ENCODE data around the gene SIGLEC7.
"Not testable (repeated sequence)": the region's sequence is repeated elsewhere in the genome, so short reads cannot be mapped to it uniquely, and the experiment has no call there.

SIGLEC7 gene

GRCh38 chr19:51139299-51140014 lies 2.6 kb upstream of the SIGLEC7 start:
- ATAC-seq: no peak

DNA sequence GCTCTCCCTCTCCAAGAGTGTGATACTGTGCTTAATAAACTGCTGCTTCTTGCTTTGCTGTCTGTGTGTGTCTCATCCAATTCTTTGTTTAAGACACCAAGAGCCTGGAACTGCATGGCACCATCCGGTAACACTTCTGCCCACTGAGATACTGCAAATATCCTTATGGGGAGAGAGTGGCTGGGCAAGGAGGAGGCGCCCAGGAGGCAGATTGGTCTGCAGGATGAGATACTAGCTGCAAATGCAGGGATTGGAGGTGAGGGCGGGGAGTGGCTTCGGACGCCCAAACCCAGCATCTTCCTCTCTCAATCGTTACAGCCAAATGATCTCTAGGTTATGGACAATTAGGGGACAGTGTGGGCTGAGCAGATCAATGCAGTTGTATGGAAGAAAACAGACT lies 1.7 kb upstream of the SIGLEC7 start:
- no peak for ATAC-seq

DNA sequence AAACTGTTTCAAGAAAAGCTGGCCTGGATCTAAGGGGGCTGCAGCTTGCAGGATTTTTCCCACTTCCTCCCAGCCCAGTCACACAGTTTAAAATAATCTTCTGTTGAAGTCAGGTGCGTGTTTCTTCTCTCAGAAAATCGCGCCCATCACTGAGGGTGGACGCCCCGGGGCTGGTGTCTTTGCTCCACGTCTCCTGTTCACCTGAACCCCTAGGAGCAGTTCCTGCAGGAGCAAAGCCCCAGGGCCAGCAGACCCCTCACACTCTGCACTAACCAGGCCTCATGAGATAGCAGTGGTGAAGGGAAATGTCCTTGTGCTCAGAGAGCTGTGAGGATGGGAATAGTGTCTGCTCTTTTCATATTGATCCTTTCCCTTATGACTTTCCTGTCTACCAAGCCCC lies 920 bp upstream of the SIGLEC7 start:
- ATAC-seq: no peak

DNA sequence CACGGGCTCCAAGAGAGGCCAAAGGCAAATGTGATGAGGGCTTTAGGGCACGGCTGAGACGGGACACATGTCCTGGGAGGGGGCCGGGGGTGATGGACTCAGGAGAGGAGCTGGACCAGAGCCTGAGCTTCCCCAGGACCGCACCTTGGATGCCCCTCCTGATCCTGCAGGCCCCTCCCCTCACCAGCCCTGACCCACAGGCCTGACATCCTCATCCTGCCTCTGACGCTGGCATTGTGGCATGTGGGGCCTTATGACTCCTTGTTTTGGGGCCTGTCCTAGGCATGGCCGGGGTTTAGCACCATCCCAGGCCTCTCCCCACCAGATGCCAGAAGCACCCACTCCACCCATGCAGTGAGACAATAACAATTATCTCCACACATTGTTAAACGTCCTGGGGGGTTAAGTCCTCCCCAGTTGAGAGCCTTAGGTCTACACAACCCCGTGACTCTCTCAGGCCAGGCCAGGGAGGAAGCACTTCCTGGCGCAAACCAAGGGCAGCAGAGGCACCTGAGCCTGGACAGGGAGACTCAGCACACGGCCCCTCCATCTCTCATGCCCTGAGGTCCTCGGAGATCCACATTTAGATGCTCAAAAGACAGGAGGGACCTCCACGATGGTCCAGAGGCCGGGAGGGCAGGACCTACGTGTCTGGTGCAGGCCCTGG lies 841 bp downstream of the SIGLEC7 start:
- ATAC-seq: not testable (repeated sequence)

DNA sequence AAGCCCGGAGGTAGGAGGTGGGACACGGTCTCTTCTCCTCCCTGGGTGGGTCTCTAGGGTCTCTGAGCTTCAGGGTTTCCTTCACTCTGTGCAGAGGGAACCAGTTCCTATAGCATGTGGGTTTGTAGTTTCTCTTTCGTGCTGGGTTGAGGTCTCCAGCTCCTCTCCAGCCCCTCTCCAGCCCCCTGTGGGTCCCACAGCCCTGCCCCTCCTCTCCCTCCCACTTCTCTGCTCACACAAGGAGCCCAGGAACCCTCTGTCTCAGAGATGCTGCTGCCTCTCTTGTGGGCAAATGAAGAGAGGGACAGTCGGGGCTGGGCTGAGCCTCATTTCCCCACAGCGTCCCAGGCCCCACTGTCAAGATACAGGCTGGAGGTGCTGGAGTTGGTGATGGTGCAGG lies 1.4 kb downstream of the SIGLEC7 start:
- no peak for ATAC-seq

DNA sequence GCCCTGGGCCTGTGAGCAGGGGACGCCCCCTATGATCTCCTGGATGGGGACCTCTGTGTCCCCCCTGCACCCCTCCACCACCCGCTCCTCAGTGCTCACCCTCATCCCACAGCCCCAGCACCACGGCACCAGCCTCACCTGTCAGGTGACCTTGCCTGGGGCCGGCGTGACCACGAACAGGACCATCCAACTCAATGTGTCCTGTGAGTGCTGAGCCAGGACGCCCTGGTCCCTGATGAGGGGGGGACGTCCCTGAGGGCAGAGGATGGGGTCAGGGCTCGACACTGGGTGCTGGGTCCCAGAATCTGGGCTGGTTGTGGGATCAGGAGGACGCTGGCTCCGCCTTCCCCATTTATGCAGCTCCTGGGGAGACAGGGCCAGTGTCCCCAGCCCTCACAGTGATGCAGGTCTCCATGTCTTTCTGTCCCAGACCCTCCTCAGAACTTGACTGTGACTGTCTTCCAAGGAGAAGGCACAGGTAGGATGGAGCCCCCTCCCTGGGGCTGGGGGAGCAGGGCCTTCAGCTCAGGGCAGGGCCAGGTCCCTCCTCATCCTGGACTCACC lies 2.5 kb downstream of the SIGLEC7 start:
- no peak for ATAC-seq

DNA sequence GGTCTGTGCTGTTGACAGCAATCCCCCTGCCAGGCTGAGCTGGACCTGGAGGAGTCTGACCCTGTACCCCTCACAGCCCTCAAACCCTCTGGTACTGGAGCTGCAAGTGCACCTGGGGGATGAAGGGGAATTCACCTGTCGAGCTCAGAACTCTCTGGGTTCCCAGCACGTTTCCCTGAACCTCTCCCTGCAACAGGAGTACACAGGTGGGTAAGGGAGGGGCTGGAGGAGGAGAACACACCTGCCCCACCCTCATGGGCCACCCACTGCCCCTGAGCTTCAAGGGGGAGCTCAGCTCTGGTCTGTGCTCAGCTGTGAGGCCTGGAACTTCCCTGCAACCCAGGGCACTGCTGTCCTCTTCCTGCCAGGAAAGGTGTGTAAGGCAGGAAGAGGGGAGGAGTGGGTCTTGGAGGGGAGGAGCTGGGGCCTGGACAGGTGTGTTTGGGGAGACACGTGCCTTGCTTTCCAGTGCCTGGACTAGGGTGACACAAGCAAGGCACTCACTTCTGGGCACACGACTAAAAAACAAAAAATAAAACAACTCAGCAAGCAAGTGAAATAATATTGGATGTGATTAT lies 3.9 kb downstream of the SIGLEC7 start:
- no peak for ATAC-seq

DNA sequence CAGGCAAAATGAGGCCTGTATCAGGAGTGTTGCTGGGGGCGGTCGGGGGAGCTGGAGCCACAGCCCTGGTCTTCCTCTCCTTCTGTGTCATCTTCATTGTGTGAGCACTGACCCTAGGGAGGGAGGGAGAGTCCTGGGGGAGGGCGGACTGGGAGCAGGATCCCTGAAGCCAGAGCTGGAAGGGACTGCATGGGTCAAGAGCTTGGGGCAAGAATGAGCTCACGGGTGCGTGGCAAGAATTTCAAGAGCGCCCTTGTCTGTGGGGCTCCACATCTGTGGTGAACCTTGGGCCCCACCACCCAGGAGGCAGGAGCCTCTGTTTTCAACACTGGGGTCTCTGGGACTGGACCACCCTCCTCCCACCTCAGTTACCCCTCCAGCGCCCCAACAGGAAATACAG lies 4.7 kb downstream of the SIGLEC7 start:
- no peak for ATAC-seq

DNA sequence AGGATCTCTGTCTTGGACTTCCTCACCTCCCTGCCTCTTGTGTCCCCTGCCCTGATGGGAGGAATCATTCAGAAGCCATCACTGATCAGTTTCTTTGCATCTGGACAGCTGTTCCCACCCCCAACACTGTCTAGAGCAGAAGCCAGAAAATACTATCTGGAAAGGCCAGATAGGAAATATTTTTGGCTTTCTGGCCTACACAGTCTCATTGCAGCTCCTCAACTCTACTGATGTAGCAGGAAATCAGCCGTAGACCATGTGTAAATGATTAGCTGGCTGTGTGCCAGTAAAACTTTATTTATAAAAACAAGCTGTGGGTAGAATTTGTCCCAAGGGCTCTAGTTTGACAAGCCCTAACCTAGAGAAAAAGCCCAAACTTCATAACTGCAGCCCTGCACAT lies 5.6 kb downstream of the SIGLEC7 start:
- no peak for ATAC-seq

DNA sequence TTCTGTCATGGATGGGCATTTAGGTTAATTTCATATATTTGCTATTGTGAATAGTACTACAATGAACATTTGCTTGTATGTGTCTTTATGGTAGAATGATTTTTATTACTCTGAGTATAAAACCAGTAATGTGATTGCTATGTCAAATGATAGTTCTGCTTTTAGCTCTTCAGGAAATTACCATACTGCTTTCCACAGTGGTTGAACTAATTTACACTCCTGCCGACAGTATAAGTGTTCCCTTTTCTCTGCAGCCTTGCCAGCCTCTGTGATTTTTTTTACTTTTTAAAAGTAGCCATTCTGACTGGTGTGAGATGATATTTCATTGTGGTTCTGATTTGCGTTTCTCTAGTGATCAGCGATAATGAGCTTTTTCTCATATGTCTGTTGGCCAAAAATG lies 6.5 kb downstream of the SIGLEC7 start:
- ATAC-seq: no peak

- ATAC-seq: no peak
These were observed 8.5 kb downstream of the SIGLEC7 start for GRCh38 chr19:51150627-51151026.

GRCh38 chr19:51156710-51157109 lies 14.6 kb downstream of the SIGLEC7 start:
- no peak for ATAC-seq

GRCh38 chr19:51157265-51157664 lies 15.2 kb downstream of the SIGLEC7 start:
- no peak for ATAC-seq

DNA sequence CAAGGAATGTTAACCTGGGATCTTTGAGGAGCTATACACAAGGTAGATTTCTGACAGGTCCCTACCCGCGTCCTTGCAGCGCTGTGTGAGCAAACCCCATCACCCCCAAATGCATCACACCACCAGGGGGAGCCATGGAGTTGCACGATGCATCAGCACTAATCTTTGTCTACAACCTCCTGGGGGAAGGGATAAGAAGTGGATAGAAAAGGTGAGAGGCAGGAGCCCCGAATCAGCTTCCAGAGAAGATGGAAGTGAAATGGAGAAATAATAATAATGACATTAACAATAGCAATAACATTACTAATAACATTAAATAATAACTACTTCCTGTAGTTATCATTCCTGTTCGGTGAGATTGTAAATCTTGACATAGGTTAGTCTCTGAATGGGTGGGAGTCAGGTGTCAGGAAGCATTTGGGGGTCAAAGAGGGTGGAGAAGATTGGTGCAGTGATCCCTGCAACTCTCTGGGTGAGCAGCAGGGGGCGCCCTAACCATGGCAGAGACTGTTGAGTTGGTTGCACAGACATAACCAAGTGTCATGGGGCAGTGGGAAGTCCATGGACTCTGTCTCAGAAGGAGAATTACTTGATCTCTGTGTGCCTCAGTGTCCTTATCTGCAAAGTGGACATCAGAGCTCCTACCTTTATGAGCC lies 16.5 kb downstream of the SIGLEC7 start:
- ATAC-seq: peak; percentile 64 to 74

- ATAC-seq: no peak
These were observed 17.6 kb downstream of the SIGLEC7 start for GRCh38 chr19:51159656-51160055.

GRCh38 chr19:51161266-51161665 lies 19.2 kb downstream of the SIGLEC7 start:
- ATAC-seq: peak; percentile 52 to 77

GRCh38 chr19:51161867-51162496 lies 19.9 kb downstream of the SIGLEC7 start:
- ATAC-seq: no peak

GRCh38 chr19:51163257-51163656 lies 21.2 kb downstream of the SIGLEC7 start:
- ATAC-seq: no peak

DNA sequence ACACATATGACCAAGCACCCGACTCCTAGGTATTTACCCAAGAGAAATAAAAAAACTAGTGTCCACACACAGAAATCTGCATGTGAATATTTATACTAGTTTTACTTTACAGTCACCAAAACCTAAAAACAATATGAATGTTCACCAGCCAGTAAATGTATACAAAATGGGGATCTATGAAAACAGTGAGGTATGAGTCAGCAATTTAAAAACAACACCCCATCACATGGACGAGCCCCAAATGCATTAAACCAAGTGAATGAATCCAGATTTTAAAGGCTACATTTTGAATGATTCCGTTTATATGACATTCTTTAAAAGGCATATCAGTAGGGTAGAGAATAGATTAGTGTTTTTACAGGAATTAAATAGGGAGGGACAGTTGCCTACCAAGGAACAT lies 22.1 kb downstream of the SIGLEC7 start:
- no peak for ATAC-seq

DNA sequence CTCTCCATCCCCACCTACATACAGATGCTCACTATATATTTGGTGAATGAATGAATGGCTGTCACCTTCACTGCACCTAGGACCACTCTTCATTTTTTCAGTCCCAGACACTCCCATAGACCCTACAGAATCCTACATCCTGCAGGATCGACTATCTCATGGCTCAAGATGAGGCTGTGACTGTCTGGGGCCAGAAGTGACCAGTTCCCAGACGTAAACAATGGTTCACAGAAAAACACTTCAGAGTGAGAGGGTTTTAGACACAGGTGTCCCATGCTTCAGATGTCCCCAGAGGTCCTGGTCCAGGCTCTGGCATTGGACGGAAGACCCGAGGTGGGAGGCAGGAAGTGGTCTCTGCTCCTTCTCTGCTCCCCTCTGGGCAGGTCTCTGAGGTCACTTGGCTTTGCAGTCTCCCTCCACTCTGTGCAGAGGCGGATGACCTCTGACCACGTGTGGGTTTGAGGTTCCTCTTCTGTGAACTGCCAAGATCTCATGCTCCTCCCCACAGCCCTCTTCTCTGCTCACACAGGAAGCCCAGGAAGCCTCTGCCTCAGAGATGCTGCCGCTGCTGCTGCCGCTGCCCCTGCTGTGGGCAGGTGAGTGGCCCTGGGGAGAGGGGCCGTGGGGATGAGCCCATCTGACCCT lies 24.9 kb downstream of the SIGLEC7 start:
- peak; percentile 44 to 49 for ATAC-seq

DNA sequence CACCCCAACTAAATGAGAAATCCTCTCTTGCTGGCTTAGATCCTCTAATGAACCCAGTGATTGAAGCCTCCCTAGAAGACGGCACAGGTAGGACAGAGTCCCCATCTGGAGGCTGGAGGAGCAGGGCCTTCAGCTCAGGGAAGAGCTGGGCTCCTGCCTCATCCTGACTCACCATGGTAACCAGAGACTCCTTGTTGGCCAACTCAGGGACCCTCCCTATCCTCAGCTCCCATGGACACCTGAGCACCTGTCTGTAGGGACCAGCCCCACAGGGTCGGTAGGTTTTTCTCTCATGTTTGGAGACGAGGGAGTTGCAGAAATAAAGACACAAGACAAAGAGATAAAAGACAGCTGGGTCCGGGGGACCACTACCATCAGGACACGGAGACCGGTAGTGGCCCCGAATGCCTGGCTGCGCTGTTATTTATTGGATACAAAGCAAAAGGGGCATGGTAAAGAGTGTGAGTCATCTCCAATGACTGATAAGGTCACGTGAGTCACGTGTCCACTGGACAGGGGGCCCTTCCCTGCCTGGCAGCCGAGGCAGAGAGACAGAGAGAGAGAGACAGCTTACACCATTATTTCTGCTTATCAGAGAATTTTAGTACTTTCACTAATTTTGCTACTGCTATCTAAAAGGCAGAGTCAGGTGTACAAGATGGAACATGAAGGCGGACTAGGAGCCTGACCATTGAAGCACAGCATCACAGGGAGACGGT lies 26.6 kb downstream of the SIGLEC7 start:
- no peak for ATAC-seq
